ENCODE results near the gene STX4.

Gene STX4

DNA sequence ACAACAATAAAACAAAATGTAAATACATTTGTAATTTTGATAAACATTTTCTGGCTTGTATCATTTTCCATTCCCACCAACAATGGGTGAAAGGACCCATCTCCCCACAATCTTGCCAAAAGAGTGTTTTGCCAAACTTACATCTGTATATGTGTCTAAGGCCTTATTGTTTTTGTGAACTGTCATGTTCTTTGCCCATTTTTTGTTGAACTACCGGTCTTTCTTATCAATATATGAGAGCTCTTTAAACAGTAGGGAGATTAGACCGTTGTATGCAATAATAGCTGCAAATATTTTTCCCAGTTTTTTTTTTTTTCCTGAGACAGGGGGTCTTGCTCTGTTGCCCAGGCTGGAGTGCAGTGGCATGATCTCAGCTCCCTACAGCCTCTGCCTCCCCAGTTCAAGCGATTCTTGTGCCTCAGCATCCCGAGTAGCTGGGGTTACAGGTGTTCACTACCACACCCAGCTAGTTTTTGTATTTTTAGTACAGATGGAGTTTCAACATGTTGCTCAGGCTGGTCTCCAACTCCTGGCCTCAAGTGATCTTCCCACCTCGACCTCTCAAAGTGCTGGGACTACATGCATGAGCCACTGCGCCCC, 9.6 kb upstream of the STX4 start:
- no peak for DNase-seq (ENCODE audit: low read depth)

DNA sequence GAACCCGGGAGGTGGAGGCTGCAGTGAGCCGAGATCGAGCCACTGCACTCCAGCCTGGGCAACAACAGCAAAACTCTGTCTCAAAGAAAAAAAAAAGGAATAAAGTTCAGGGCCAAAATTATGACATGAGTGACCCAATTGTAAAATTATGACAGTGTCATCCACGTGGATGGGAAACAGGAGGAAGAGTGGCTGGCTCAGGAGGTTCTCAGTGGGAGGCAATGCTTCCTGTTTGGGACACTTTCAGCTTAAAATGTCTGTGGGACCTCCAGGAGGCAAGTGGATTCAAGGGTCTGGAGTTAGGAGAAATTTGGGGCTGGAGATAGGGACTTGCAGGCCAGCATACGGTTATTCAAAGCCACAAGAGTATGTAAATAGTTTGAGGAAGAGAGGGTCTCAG, 8.0 kb upstream of the STX4 start:
- TF ChIP-seq, protein P1, sequence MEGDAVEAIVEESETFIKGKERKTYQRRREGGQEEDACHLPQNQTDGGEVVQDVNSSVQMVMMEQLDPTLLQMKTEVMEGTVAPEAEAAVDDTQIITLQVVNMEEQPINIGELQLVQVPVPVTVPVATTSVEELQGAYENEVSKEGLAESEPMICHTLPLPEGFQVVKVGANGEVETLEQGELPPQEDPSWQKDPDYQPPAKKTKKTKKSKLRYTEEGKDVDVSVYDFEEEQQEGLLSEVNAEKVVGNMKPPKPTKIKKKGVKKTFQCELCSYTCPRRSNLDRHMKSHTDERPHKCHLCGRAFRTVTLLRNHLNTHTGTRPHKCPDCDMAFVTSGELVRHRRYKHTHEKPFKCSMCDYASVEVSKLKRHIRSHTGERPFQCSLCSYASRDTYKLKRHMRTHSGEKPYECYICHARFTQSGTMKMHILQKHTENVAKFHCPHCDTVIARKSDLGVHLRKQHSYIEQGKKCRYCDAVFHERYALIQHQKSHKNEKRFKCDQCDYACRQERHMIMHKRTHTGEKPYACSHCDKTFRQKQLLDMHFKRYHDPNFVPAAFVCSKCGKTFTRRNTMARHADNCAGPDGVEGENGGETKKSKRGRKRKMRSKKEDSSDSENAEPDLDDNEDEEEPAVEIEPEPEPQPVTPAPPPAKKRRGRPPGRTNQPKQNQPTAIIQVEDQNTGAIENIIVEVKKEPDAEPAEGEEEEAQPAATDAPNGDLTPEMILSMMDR (conservative IDR thresholded peaks at IDR 0.05; ENCODE audit: low read depth, low read length): no peak
- H3K4me3 ChIP-seq (ENCODE audit: low read length): no peak overlapping the region
- no peak for DNase-seq (ENCODE audit: low read depth)

More for the DNA sequence above, 9.6 kb upstream of the STX4 start:
- H3K4me3 ChIP-seq (ENCODE audit: low read length): no peak overlapping the region
- TF ChIP-seq, protein P1 (conservative IDR thresholded peaks at IDR 0.05; ENCODE audit: low read depth, low read length): no peak

DNA sequence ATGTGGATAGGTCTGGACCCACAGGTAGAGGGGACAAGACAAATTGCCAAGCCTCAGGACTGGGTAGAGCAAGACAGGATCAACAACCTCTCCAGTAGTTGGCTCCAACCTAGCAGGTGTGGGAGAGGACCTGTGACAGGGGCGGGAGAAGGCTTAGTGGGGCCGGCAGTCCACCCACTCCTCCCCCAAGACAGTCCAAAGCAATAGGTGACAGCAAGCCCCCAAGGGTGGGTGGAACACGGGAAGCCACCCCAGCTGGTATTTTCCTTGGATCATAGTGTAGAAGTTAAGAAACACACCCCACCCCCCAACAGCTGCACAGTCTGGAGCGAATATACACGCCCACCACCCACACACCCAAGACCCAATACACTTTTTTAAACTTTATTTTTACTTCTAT, 4.1 kb upstream of the STX4 start:
- DNase-seq (ENCODE audit: low read depth): no peak

DNA sequence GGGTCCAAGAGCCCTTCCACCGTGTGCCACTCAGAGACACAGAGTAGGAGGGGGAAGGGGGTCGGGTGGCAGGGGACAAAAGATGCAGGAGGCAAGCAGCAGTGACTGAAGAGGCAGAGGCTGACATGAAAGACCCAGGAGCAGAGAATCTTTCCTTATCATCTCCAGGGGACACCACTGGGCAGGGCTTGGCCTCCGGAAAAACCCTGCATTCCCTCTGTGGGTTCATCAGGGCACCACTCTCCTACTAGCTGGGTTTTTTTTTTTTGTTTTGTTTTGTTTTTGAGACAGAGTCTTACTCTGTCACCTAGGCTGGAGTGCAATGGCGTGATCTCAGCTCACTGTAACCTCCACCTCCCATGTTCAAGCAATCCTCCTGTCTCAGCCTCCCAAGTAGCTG, 2.1 kb upstream of the STX4 start:
- H3K4me3 ChIP-seq (ENCODE audit: low read length): no peak overlapping the region
- TF ChIP-seq, protein P1 (conservative IDR thresholded peaks at IDR 0.05; ENCODE audit: low read depth, low read length): no peak

More for the DNA sequence above, 4.1 kb upstream of the STX4 start:
- TF ChIP-seq, protein P1 (conservative IDR thresholded peaks at IDR 0.05; ENCODE audit: low read depth, low read length): no peak
- H3K4me3 ChIP-seq (ENCODE audit: low read length): no peak overlapping the region

DNA sequence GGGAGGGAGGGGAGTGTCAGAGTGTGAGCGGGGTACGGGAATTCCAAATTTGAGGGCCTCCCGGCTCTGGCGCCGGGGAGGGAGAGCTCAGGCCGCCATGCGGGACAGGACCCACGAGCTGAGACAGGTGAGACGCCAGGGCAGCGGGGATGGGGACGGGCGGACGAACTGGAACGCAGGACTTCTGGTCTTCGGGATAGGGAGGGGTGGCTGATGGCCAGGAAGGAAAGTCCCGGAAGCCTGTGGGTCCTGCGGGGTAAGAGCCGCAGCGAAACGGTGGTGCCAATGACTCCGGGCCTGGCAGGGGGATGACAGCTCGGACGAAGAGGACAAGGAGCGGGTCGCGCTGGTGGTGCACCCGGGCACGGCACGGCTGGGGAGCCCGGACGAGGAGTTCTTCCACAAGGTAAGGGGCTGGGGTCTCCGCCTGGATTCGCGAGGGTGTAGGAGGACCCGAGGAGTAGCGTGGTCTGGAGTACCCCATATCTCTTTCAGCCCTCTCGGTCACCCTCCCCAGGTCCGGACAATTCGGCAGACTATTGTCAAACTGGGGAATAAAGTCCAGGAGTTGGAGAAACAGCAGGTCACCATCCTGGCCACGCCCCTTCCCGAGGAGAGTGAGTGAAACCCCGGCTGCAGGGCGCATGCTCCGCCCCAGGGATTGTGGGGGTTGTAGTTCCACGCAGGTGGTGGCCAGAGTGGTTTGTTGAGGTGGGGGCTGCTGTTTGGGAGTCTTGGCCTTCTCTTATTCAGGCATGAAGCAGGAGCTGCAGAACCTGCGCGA, 543 bp downstream of the STX4 start:
- DNase-seq (ENCODE audit: low read depth): no peak
- peak overlapping the region; percentile 99 for H3K4me3 ChIP-seq (ENCODE audit: low read length)
- TF ChIP-seq, protein P1 (conservative IDR thresholded peaks at IDR 0.05; ENCODE audit: low read depth, low read length): no peak

More for the DNA sequence above, 2.1 kb upstream of the STX4 start:
- no peak for DNase-seq (ENCODE audit: low read depth)

DNA sequence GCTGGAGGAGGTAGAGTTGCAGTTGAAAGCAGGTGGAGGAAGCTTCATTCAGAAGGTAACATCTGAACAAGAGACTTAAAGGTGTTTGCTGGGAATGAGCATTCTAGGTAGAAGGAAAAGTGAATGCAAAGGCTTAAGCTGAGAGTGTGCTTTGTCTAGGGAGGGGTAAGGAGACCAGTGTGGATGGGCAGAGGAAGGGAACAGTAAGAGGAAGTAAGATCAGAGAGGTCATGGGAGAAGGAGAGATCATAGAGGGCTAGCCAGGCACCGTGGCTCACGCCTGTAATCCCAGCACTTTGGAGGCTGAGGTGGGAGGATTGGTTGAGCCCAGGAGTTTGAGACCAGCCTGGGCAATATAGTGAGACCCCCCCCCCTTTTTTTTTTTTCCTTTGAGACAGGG, 3.3 kb downstream of the STX4 start:
- TF ChIP-seq, protein P1 (conservative IDR thresholded peaks at IDR 0.05; ENCODE audit: low read depth, low read length): no peak
- H3K4me3 ChIP-seq (ENCODE audit: low read length): no peak overlapping the region
- no peak for DNase-seq (ENCODE audit: low read depth)

DNA sequence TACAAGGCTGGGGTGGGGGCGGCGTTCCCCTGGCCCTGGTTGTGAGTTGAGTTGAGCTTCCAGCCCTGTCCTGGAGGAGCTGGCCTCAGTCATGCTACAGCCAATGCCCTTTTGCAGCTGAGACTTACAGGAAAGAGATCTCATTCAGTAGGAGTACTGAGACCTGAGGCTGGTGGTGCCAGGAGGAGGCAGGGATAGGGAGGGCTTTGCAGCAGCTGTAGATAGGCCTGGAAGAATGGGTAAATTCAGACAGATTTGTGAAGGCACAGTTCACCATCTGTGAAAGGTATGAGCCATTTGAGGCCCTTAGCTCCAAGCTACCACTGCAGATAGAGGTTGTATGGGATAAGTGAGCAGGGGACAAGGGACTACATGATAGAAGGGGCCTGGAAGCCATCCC, 5.6 kb downstream of the STX4 start:
- no peak for DNase-seq (ENCODE audit: low read depth)
- TF ChIP-seq, protein P1 (conservative IDR thresholded peaks at IDR 0.05; ENCODE audit: low read depth, low read length): no peak
- no peak overlapping the region for H3K4me3 ChIP-seq (ENCODE audit: low read length)
